H1 (cell line): ENCODE results near the gene PEX14. TPM values are rescaled to one million over a fixed set of nuclear protein-coding genes. Genes with fewer than 3 reads are reported as not detected.

ENCODE experiments used
- CTCF ChIA-PET: fragments of 300-600 bp; sonication (Branson Sonifier 250); formaldehyde crosslinking; loops from one replicate; lab custom pipeline; 2021; ENCODE audit not compliant: partially characterized antibody; lab: Charles Lee
- POLR2A ChIA-PET: fragments of 300-600 bp; sonication (Branson Sonifier 250); formaldehyde crosslinking; loops from one replicate; lab custom pipeline; 2021; ENCODE audit warnings: inconsistent platforms; ENCODE audit not compliant: partially characterized antibody; lab: Charles Lee
- DNase-seq, 2 experiments: peaks; one replicate each; pipeline versions ENCODE4 v3.0.0 to v3.0.0-alpha.2; 2010 to 2022; ENCODE audit warnings: low spot score in 2 of 2, low read depth in 1 of 2, mixed read lengths in 1 of 2
- FAIRE-seq: peaks from 2 replicates; lab custom pipeline; 2011; peaks lifted over from hg19 to GRCh38; lab: Jason Lieb, UNC
- H2AFZ ChIP-seq: 2 replicates; pipeline ENCODE4 v1.8.1; 2012; ENCODE audit warnings: low read length, inconsistent platforms
- H2AK5ac ChIP-seq: 2 replicates; pipeline ENCODE4 v1.6.1; 2013; ENCODE audit warnings: low read depth, low read length
- H2BK120ac ChIP-seq: replicated peaks from 2 replicates; pipeline ENCODE3; 2013; ENCODE audit warnings: low read depth, low read length, inconsistent platforms
- H2BK12ac ChIP-seq: 2 replicates; pipeline ENCODE4 v1.6.1; 2013; ENCODE audit warnings: low read depth, low read length
- H2BK15ac ChIP-seq: 2 replicates; pipeline ENCODE4 v1.6.1; 2013; ENCODE audit warnings: low read length
- H2BK20ac ChIP-seq: 2 replicates; pipeline ENCODE4 v1.6.1; 2013; ENCODE audit warnings: low read length
- H2BK5ac ChIP-seq: 2 replicates; pipeline ENCODE4 v1.6.1; 2013; ENCODE audit warnings: low read depth, low read length
- H3K14ac ChIP-seq: 2 replicates; pipeline ENCODE4 v1.6.1; 2013; ENCODE audit warnings: inconsistent platforms; ENCODE audit not compliant: insufficient read length
- H3K18ac ChIP-seq: 2 replicates; pipeline ENCODE4 v1.6.1; 2013; ENCODE audit warnings: low read length; ENCODE audit errors: extremely low read depth
- H3K23ac ChIP-seq: 2 replicates; pipeline ENCODE4 v1.6.1; 2013; ENCODE audit warnings: inconsistent platforms; ENCODE audit not compliant: insufficient read length
- H3K23me2 ChIP-seq: 2 replicates; pipeline ENCODE4 v1.6.1; 2013; ENCODE audit warnings: low read depth, low read length
- H3K27ac ChIP-seq: 2 replicates; pipeline ENCODE4 v1.6.1; 2011; ENCODE audit warnings: low read depth, low read length, inconsistent platforms
- H3K27me3 ChIP-seq, 4 experiments: replicated peaks in 1 of 4; 1 replicate in 1 of 4; 2 replicates in 3 of 4; pipeline versions ENCODE4 v1.6.1 to v1.8.1; 2011 to 2013; ENCODE audit warnings: low read length in 3 of 4, mild to moderate bottlenecking in 3 of 4, inconsistent platforms in 2 of 4, mixed read lengths in 2 of 4, moderate library complexity in 1 of 4; ENCODE audit not compliant: control insufficient read depth in 3 of 4, insufficient read depth in 3 of 4; ENCODE audit errors: extremely low read depth in 1 of 4
- H3K36me3 ChIP-seq, 4 experiments: 2 replicates each; pipeline versions ENCODE4 v1.6.1 to v1.8.1; 2011 to 2013; ENCODE audit warnings: mild to moderate bottlenecking in 4 of 4, low read length in 3 of 4, moderate library complexity in 2 of 4, control low read depth in 1 of 4, inconsistent platforms in 1 of 4; ENCODE audit not compliant: insufficient read depth in 4 of 4, control insufficient read depth in 2 of 4
- H3K4ac ChIP-seq: replicated peaks from 2 replicates; pipeline ENCODE3; 2013; ENCODE audit warnings: low read length, low read depth, mixed read lengths, inconsistent platforms; ENCODE audit not compliant: insufficient read length
- H3K4me1 ChIP-seq, 4 experiments: replicated peaks in 1 of 4; 1 replicate in 1 of 4; 2 replicates in 3 of 4; pipeline versions ENCODE4 v1.6.1 to v1.8.1; 2011 to 2013; ENCODE audit warnings: low read length in 3 of 4, inconsistent platforms in 2 of 4, mixed read lengths in 1 of 4; ENCODE audit not compliant: insufficient read depth in 4 of 4, control insufficient read depth in 3 of 4
- H3K4me2 ChIP-seq, 2 experiments: 2 replicates each; pipeline versions ENCODE4 v1.6.1 to v1.8.1; 2011 to 2013; ENCODE audit warnings: low read depth in 2 of 2, low read length in 2 of 2, control low read depth in 1 of 2, inconsistent platforms in 1 of 2, mild to moderate bottlenecking in 1 of 2; ENCODE audit not compliant: insufficient read depth in 1 of 2
- H3K4me3 ChIP-seq, 4 experiments: fragments of 200-600, 300-600 bp in 1 of 4; sonication (generic), shearing (Covaris generic), sonication (Bioruptor Twin) in 1 of 4; 2 replicates each; pipeline versions ENCODE4 v1.5.1 to v1.8.1; 2011 to 2016; ENCODE audit warnings: low read length in 4 of 4, low read depth in 3 of 4, control low read depth in 2 of 4, inconsistent platforms in 2 of 4, mild to moderate bottlenecking in 2 of 4, mixed read lengths in 1 of 4, moderate library complexity in 1 of 4; ENCODE audit not compliant: insufficient read depth in 2 of 4; ENCODE audit errors: extremely low read depth in 1 of 4
- H3K56ac ChIP-seq: replicated peaks from 2 replicates; pipeline ENCODE3; 2013; ENCODE audit warnings: low read depth, mild to moderate bottlenecking, mixed read lengths, low read length, inconsistent platforms; ENCODE audit not compliant: insufficient read length
- H3K79me1 ChIP-seq: 2 replicates; pipeline ENCODE4 v1.6.1; 2013; ENCODE audit warnings: low read depth, low read length, control low read depth
- H3K79me2 ChIP-seq, 2 experiments: 2 replicates each; pipeline versions ENCODE4 v1.6.1 to v1.8.1; 2012 to 2013; ENCODE audit warnings: low read length in 2 of 2, mild to moderate bottlenecking in 2 of 2, inconsistent platforms in 1 of 2; ENCODE audit not compliant: insufficient read depth in 2 of 2, control insufficient read depth in 1 of 2
- H3K9ac ChIP-seq, 4 experiments: replicated peaks in 1 of 4; 1 replicate in 1 of 4; 2 replicates in 3 of 4; pipeline versions ENCODE4 v1.6.1 to v1.8.1; 2011 to 2013; ENCODE audit warnings: low read depth in 3 of 4, low read length in 3 of 4, control low read depth in 2 of 4, mild to moderate bottlenecking in 2 of 4, moderate library complexity in 2 of 4, inconsistent platforms in 1 of 4; ENCODE audit errors: extremely low read depth in 1 of 4
- H3K9me3 ChIP-seq, 2 experiments: 2 replicates each; pipeline versions ENCODE4 v1.6.1 to v1.8.1; 2012 to 2013; ENCODE audit warnings: mild to moderate bottlenecking in 2 of 2, moderate library complexity in 2 of 2, control low read depth in 1 of 2, inconsistent platforms in 1 of 2, low read depth in 1 of 2, low read length in 1 of 2, mixed read lengths in 1 of 2; ENCODE audit not compliant: insufficient read depth in 2 of 2
- H4K20me1 ChIP-seq, 2 experiments: replicated peaks in 1 of 2; 2 replicates each; pipeline versions ENCODE3 to v1.8.1; 2011 to 2013; ENCODE audit warnings: inconsistent platforms in 2 of 2, low read length in 2 of 2, mild to moderate bottlenecking in 1 of 2; ENCODE audit not compliant: insufficient read depth in 2 of 2, control insufficient read depth in 1 of 2
- H4K5ac ChIP-seq: 2 replicates; pipeline ENCODE4 v1.6.1; 2013; ENCODE audit warnings: low read length, low read depth, mixed read lengths, inconsistent platforms; ENCODE audit not compliant: insufficient read length
- H4K8ac ChIP-seq: 2 replicates; pipeline ENCODE4 v1.8.0; 2013; ENCODE audit warnings: mild to moderate bottlenecking, moderate library complexity, low read length, inconsistent platforms; ENCODE audit not compliant: insufficient read depth; ENCODE audit errors: extremely low read depth
- H4K91ac ChIP-seq: replicated peaks from 2 replicates; pipeline ENCODE3; 2013; ENCODE audit warnings: low read length, mixed read lengths, inconsistent platforms; ENCODE audit not compliant: insufficient read length
- BACH1 ChIP-seq: IDR thresholded peaks from 2 replicates; pipeline ENCODE4 v1.6.1; 2012; ENCODE audit warnings: low read length, improper control_type of control experiment
- CBX5 ChIP-seq: fragments of 300-800, 300-1000 bp; sonication (generic); IDR thresholded peaks from 2 replicates; pipeline ENCODE4 v1.7.1; 2016; ENCODE audit warnings: antibody characterized with exemption, low read length, low read depth
- CBX8 ChIP-seq: fragments of 300-800, 300-1000 bp; sonication (generic); IDR thresholded peaks from 2 replicates; pipeline ENCODE4 v1.7.1; 2016; ENCODE audit warnings: low read depth, low read length, borderline replicate concordance
- CTBP2 ChIP-seq: IDR thresholded peaks from 2 replicates; pipeline ENCODE4 v1.7.0; 2011; ENCODE audit warnings: borderline replicate concordance, mild to moderate bottlenecking, moderate library complexity, mixed read lengths, low read length; ENCODE audit not compliant: insufficient read depth, insufficient read length
- HDAC6 ChIP-seq: IDR thresholded peaks from one replicate; pipeline ENCODE4 v1.7.1; 2012; ENCODE audit warnings: low read depth, mild to moderate bottlenecking, inconsistent platforms, low read length, moderate library complexity
- KDM5A ChIP-seq: fragments of 200-600 bp; IDR thresholded peaks from 2 replicates; pipeline ENCODE4 v1.7.1; 2012; ENCODE audit warnings: mild to moderate bottlenecking, low read length, inconsistent platforms, mixed read lengths
- PHF8 ChIP-seq: fragments of 200-600 bp; sonication (generic); conservative IDR thresholded peaks from 2 replicates; pipeline ENCODE4 v1.7.1; 2012; ENCODE audit warnings: low read depth, mild to moderate bottlenecking, inconsistent platforms, low read length, moderate library complexity
- POLR2AphosphoS5 ChIP-seq: IDR thresholded peaks from 2 replicates; pipeline ENCODE4 v1.6.1; 2011; ENCODE audit warnings: low read depth, low read length
- RXRA ChIP-seq: IDR thresholded peaks from 2 replicates; pipeline ENCODE4 v1.6.1; 2011; ENCODE audit warnings: low read depth, mild to moderate bottlenecking, low read length, moderate library complexity; ENCODE audit not compliant: insufficient read depth
- SIN3A ChIP-seq, 2 experiments: IDR thresholded peaks in 1 of 2; conservative IDR thresholded peaks in 1 of 2; 2 replicates each; pipeline ENCODE4 v1.6.1; 2011 to 2012; ENCODE audit warnings: low read length in 2 of 2, improper control_type of control experiment in 1 of 2, low read depth in 1 of 2, mild to moderate bottlenecking in 1 of 2
- TCF12 ChIP-seq: IDR thresholded peaks from 2 replicates; pipeline ENCODE4 v1.6.1; 2011; ENCODE audit warnings: low read depth, mild to moderate bottlenecking, low read length
- TEAD4 ChIP-seq: IDR thresholded peaks from 2 replicates; pipeline ENCODE4 v1.6.1; 2012; ENCODE audit warnings: low read depth, low read length, inconsistent platforms, mixed read lengths
- WGBS, 2 experiments: shearing (Covaris generic) in 1 of 2; methylation state at CpG; one replicate each; pipeline versions ENCODE4 v1.1.6 to v1.1.7; 2013 to 2015; ENCODE audit warnings: low lambda C conversion rate in 2 of 2, mixed read lengths in 2 of 2, inconsistent platforms in 1 of 2, low coverage in 1 of 2, missing lambda C conversion rate in 1 of 2; ENCODE audit not compliant: insufficient replicate concordance in 2 of 2, insufficient coverage in 1 of 2, insufficient read length in 1 of 2; ENCODE audit errors: extremely low coverage in 1 of 2, missing lambda C conversion rate in 1 of 2; 5-methylcytosine and 5-hydroxymethylcytosine counted together
- polyA plus RNA-seq, 7 experiments: library from polyadenylated mRNA; depleted of rRNA in 3 of 7; stranded (reverse) in 5 of 7; unstranded in 2 of 7; fragments of >200 nt in 5 of 7; fragments of 200-250 nt in 2 of 7; gene quantifications; 1 replicate in 5 of 7; 2 replicates in 1 of 7; 4 replicates in 1 of 7; pipeline versions ENCODE4 v1.2.1 to v1.2.3, GENCODE V29; 2011 to 2013; ENCODE audit warnings: missing spikeins in 2 of 7, mixed read lengths in 2 of 7
- total RNA-seq: library from RNA; stranded (reverse); fragmentation: NEBNext Ultra II Directional; extraction: Animal tissue kit (Norgen Biotek cat#: 25700); gene quantifications from 2 replicates; pipeline ENCODE4 v1.2.1, GENCODE V29; 2021

Gene PEX14
- total and polyA plus RNA-seq, 2 of the 8 experiments (the other 6 are each of a cell fraction or from before 2014, with no cell fraction given) = 13.0 to 19.8 TPM

DNA sequence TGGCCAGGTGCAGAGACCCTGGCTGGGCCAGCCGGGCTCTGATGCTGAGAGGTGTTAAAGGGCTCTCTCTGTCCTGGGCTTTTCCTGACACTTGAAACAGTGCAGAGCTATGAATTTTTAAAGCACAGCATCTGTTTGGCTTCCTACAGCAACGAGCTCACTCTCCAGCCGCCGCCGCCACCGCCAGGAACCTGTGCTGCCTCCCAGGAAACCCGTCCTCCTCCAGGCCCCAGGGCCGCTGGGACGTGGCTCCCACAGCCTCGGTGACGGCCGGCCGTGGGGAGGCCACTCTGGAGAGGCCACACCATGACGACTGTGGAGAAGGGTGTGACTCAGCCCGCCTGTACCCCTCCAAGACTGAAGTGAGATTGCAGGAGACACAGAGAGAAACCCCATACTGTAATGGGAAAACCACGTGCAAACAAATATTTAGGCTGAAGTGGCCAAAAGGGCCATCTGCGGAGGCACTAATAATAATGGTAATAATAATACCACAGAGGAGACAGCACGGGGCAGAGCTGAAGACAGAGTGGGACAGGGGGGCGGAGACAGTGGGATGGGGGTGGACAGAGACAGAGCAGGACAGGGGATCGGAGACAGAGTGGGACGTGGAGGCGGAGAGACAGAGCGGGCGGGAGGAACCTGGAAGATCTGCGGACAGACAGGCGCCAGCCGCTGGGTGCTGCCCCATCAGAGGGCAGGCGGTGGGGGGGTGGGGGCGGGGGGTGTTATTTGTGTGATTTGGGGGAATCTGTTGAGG lies 182.5 kb downstream of the PEX14 start:
- WGBS, 2 experiments = 90% methylated on average over 26 of the region's 29 CpGs; no CpG with 5 or more reads in 1 of the 2 experiments
- H3K23ac ChIP-seq = no peak overlapping the region
- no peak overlapping the region for H3K56ac ChIP-seq
- no peak overlapping the region for H2AFZ ChIP-seq
- no peak overlapping the region for H3K14ac ChIP-seq
- no peaks in the 10 kb centered on the region; the same call in 1 of the 2 replicates for H3K79me1 ChIP-seq
- H2BK120ac ChIP-seq = no peak overlapping the region
- DNase-seq (no peak), FAIRE-seq (no peak)
- ChIA-PET POLR2A (interaction anchor here (1.7 kb wide), 1 partner anchor 11 kb away, joined by 5 read pairs; no protein-coding TSS in a partner anchor), CTCF (interaction anchor here (0.5 kb wide), 1 partner anchor 340 kb away, joined by 3 read pairs; no protein-coding TSS in a partner anchor)
- peaks cover 9% of the 10 kb centered on the region for H3K23me2 ChIP-seq
- H3K4me1 ChIP-seq = no peaks in the 10 kb centered on the region; a peak in 1 of 7 replicates
- no peak overlapping the region for H2BK5ac ChIP-seq
- no peak overlapping the region; a peak in 1 of 7 replicates for H3K9ac ChIP-seq
- no peaks in the 10 kb centered on the region for H3K9me3 ChIP-seq
- no peak overlapping the region for H3K4me3 ChIP-seq
- H3K79me2 ChIP-seq = no peaks in the 10 kb centered on the region
- H2BK20ac ChIP-seq = no peak overlapping the region
- no peak overlapping the region for H4K91ac ChIP-seq
- H4K5ac ChIP-seq = no peak overlapping the region
- H2BK12ac ChIP-seq = no peak overlapping the region; the same call in 1 of the 2 replicates
- no peak overlapping the region for H3K18ac ChIP-seq
- H3K4me2 ChIP-seq = no peak overlapping the region
- H3K4ac ChIP-seq = no peak overlapping the region
- H4K8ac ChIP-seq = no peak overlapping the region
- H2BK15ac ChIP-seq = no peak overlapping the region
- H3K36me3 ChIP-seq = peaks cover 0 to 5% (median 2%) of the 10 kb centered on the region in 4 experiments; a peak in 5 of 8 replicates
- peaks cover 0 to under 1% (median 0%) of the 10 kb centered on the region in 4 experiments; a peak in 3 of 7 replicates for H3K27me3 ChIP-seq
- H2AK5ac ChIP-seq = no peak overlapping the region
- H4K20me1 ChIP-seq = peaks cover 0 to 13% of the 10 kb centered on the region in 2 experiments
- H3K27ac ChIP-seq = no peak overlapping the region
- no peak for TF ChIP-seq CBX5
- TF ChIP-seq PHF8 = no peak
- no peak for TF ChIP-seq CTBP2
- TF ChIP-seq KDM5A = no peak
- TF ChIP-seq HDAC6 = no peak
- TF ChIP-seq RXRA = no peak
- no peak for TF ChIP-seq TCF12
- TF ChIP-seq CBX8 = no peak
- no peak for TF ChIP-seq POLR2AphosphoS5
- no peak for TF ChIP-seq BACH1
- TF ChIP-seq SIN3A (conservative IDR thresholded peaks at IDR 0.05 in 1 of 2, IDR thresholded peaks at IDR 0.05 in 1 of 2; ENCODE audit: low read depth in 1 of 2, low read length in 2 of 2) = no peak
- TF ChIP-seq TEAD4 = no peak
